Measurements from ENCODE around the gene COPE. TPM values are rescaled to one million over a fixed set of nuclear protein-coding genes. Genes with fewer than 3 reads are reported as not detected.

The COPE gene
- total RNA-seq, 2 donors from 2014 or later: 134 to 266 TPM

- Histone ChIP-seq H3K36me3 (peaks cover 96% of the 10 kb centered on the region), H3K9me3 (no peaks in the 10 kb centered on the region), H3K4me1 (ENCODE audit: control insufficient read depth in 1 of 2, low read depth in 2 of 2) (no peaks in the 10 kb centered on the region), H3K4me3 (no peak overlapping the region), H3K27me3 (replicated peaks; ENCODE audit: insufficient read depth) (no peaks in the 10 kb centered on the region), H3K27ac (no peak overlapping the region)
- no peak for TF ChIP-seq CTCF (IDR thresholded peaks at IDR 0.05)
- DNase-seq (ENCODE audit: low spot score): no peak
- no peak for ATAC-seq (ENCODE audit: insufficient number of reproducible peaks, low FRiP score, low read depth)
These were observed 62.6 kb downstream of the COPE start for GRCh38 chr19:18856385-18857126.

- Histone ChIP-seq H3K9me3 (no peaks in the 10 kb centered on the region), H3K36me3 (peaks cover 95% of the 10 kb centered on the region), H3K4me1 (ENCODE audit: control insufficient read depth in 1 of 2, low read depth in 2 of 2) (peaks cover under 1 to 6% of the 10 kb centered on the region in 2 donors), H3K27ac (no peak overlapping the region), H3K27me3 (replicated peaks; ENCODE audit: insufficient read depth) (no peaks in the 10 kb centered on the region), H3K4me3 (no peak overlapping the region)
- no peak for TF ChIP-seq CTCF (IDR thresholded peaks at IDR 0.05)
- ATAC-seq (ENCODE audit: insufficient number of reproducible peaks, low FRiP score, low read depth): no peak
- DNase-seq (ENCODE audit: low spot score): no peak
These were observed 63.4 kb downstream of the COPE start for GRCh38 chr19:18855647-18856384.

- no peak overlapping the region for H3K27ac ChIP-seq
- no peaks in the 10 kb centered on the region for H3K9me3 ChIP-seq
- no peak for TF ChIP-seq CTCF (IDR thresholded peaks at IDR 0.05)
- H3K36me3 ChIP-seq: peaks cover 90% of the 10 kb centered on the region
- no peak for ATAC-seq (ENCODE audit: insufficient number of reproducible peaks, low FRiP score, low read depth)
- DNase-seq (ENCODE audit: low spot score): no peak
- no peak overlapping the region for H3K4me3 ChIP-seq
- peaks cover 9 to 14% of the 10 kb centered on the region in 2 donors for H3K4me1 ChIP-seq (ENCODE audit: control insufficient read depth in 1 of 2, low read depth in 2 of 2)
- H3K27me3 ChIP-seq (replicated peaks; ENCODE audit: insufficient read depth): no peaks in the 10 kb centered on the region
These were observed 64.2 kb downstream of the COPE start for GRCh38 chr19:18854982-18855381.

GRCh38 chr19:18853755-18854427 lies 65.3 kb downstream of the COPE start:
- no peak for TF ChIP-seq CTCF (IDR thresholded peaks at IDR 0.05)
- Histone ChIP-seq H3K27me3 (replicated peaks; ENCODE audit: insufficient read depth) (no peaks in the 10 kb centered on the region), H3K36me3 (peaks cover 79% of the 10 kb centered on the region), H3K9me3 (no peaks in the 10 kb centered on the region), H3K4me3 (no peak overlapping the region), H3K4me1 (ENCODE audit: control insufficient read depth in 1 of 2, low read depth in 2 of 2) (peaks cover 19 to 25% of the 10 kb centered on the region in 2 donors), H3K27ac (no peak overlapping the region)
- DNase-seq (ENCODE audit: low spot score) (no peak), ATAC-seq (ENCODE audit: insufficient number of reproducible peaks, low FRiP score, low read depth) (no peak)

GRCh38 chr19:18852648-18853047 lies 66.5 kb downstream of the COPE start:
- H3K36me3 ChIP-seq: peaks cover 67% of the 10 kb centered on the region
- no peak for DNase-seq (ENCODE audit: low spot score)
- H3K9me3 ChIP-seq: no peaks in the 10 kb centered on the region
- no peak for TF ChIP-seq CTCF (IDR thresholded peaks at IDR 0.05)
- no peak overlapping the region for H3K4me3 ChIP-seq
- no peak overlapping the region for H3K27ac ChIP-seq
- no peak for ATAC-seq (ENCODE audit: insufficient number of reproducible peaks, low FRiP score, low read depth)
- peaks cover 30 to 37% of the 10 kb centered on the region in 2 donors for H3K4me1 ChIP-seq (ENCODE audit: control insufficient read depth in 1 of 2, low read depth in 2 of 2)
- H3K27me3 ChIP-seq (replicated peaks; ENCODE audit: insufficient read depth): no peaks in the 10 kb centered on the region

Data from thoracic aorta (tissue), 2 donors.